Forelimb muscle (tissue), 1 donor: ENCODE measurements around the gene MAP3K7CL. TPM values are rescaled to one million over a fixed set of nuclear protein-coding genes. Genes with fewer than 3 reads are reported as not detected.

Experiments
- polyA plus RNA-seq: library from polyadenylated mRNA; unstranded; fragments of 120-200 nt; gene quantifications from one replicate; pipeline ENCODE4 v1.2.1, GENCODE V29; 2013; ENCODE audit not compliant: insufficient read length

Gene MAP3K7CL
- polyA plus RNA-seq, 1 donor = 69.1 TPM

Other genes starting within 250 kb of the MAP3K7CL start
- 22.5 TPM for gene LTN1, start 137.8 kb upstream of the MAP3K7CL start, polyA plus RNA-seq
- gene RWDD2B, start 111.3 kb upstream of the MAP3K7CL start, polyA plus RNA-seq = 22.6 TPM
- gene USP16, start 106.0 kb upstream of the MAP3K7CL start, polyA plus RNA-seq = 43.0 TPM
- gene CCT8, start 57.0 kb upstream of the MAP3K7CL start, polyA plus RNA-seq = 173 TPM
- 25.6 TPM for gene BACH1, start 168.3 kb downstream of the MAP3K7CL start, polyA plus RNA-seq